Heart left ventricle (tissue), 16 donors: ENCODE data around the gene PRTG. TPM values are rescaled to one million over a fixed set of nuclear protein-coding genes. Genes with fewer than 3 reads are reported as not detected.
"Not testable (repeated sequence)": the region's sequence is repeated elsewhere in the genome, so short reads cannot be mapped to it uniquely, and the experiment has no call there.

Experiments
- ATAC-seq, 4 donors: fragments of 200-7000 bp; cut with Tn5 transposase; one replicate each; pipeline ENCODE4 v1.9.1; 2020 to 2022; ENCODE audit warnings: moderate library complexity in 4 of 4, mild to moderate bottlenecking in 3 of 4, moderate number of reproducible peaks in 1 of 4
- DNase-seq, 5 donors: peaks; one replicate each; pipeline ENCODE4 v3.0.0-alpha.2; 2020
- H3K27ac ChIP-seq, 12 donors: fragments of 200-600 bp; sonication (generic) in 4 of 12; one replicate each; pipeline versions ENCODE4 v1.5.0 to v1.8.0; 2016 to 2022; ENCODE audit warnings: mild to moderate bottlenecking in 2 of 12
- H3K27me3 ChIP-seq, 9 donors: fragments of 200-600 bp; sonication (generic) in 2 of 9; one replicate each; pipeline versions ENCODE4 v1.5.1 to v1.8.0; 2016 to 2022; ENCODE audit warnings: mild to moderate bottlenecking in 3 of 9
- H3K36me3 ChIP-seq, 9 donors: fragments of 200-600 bp; sonication (generic) in 2 of 9; one replicate each; pipeline versions ENCODE4 v1.5.0 to v1.8.0; 2018 to 2022; ENCODE audit warnings: mild to moderate bottlenecking in 2 of 9
- H3K4me1 ChIP-seq, 12 donors: fragments of 200-600 bp; sonication (generic) in 4 of 12; one replicate each; pipeline versions ENCODE4 v1.5.0 to v1.8.0; 2016 to 2022; ENCODE audit warnings: mild to moderate bottlenecking in 3 of 12
- H3K4me3 ChIP-seq, 12 donors: fragments of 200-600 bp; sonication (generic) in 4 of 12; one replicate each; pipeline versions ENCODE4 v1.5.0 to v1.8.0; 2017 to 2022; ENCODE audit warnings: mild to moderate bottlenecking in 9 of 12, moderate library complexity in 4 of 12
- H3K9me3 ChIP-seq, 12 donors: fragments of 200-600 bp; sonication (generic) in 4 of 12; one replicate each; pipeline versions ENCODE4 v1.5.0 to v1.8.0; 2016 to 2022; ENCODE audit warnings: mild to moderate bottlenecking in 1 of 12
- POLR2A ChIP-seq, 2 donors: fragments of 450-650 bp; IDR thresholded peaks; one replicate each; pipeline ENCODE4 v1.6.1; 2017; ENCODE audit warnings: antibody characterized with exemption in 2 of 2, mild to moderate bottlenecking in 2 of 2, moderate library complexity in 2 of 2
- WGBS, 4 donors: extraction: QIAGEN DNeasy Blood & Tissue Kit in 2 of 4; methylation state at CpG; one replicate each; pipeline versions ENCODE4 v1.1.5 to v1.1.7; 2013 to 2018; 5-methylcytosine and 5-hydroxymethylcytosine counted together
- intact Hi-C, 10 donors: fragments of 100-400 bp; cut with DNase I; formaldehyde crosslinking; loops; one replicate each; pipeline versions ENCODE4 v1.11.1 to v1.14.2; 2022
- polyA plus RNA-seq, 2 donors: library from polyadenylated mRNA; stranded (reverse); fragments of 200-250 nt; gene quantifications; one replicate each; pipeline ENCODE4 v1.2.3, GENCODE V29; 2013
- total RNA-seq, 9 donors: library from RNA; depleted of rRNA in 2 of 9; stranded (reverse); fragments of >200 nt in 2 of 9; fragmentation: NEBNext Ultra II Directional in 3 of 9; extraction: Animal tissue kit (Norgen Biotek cat#: 25700) in 3 of 9; gene quantifications; one replicate each; pipeline versions ENCODE4 v1.1.0 to v1.2.4, GENCODE V29; 2016 to 2023
- TF ChIP-seq, protein P1 (sequence below), 12 donors: fragments of 200-600 bp; sonication (generic) in 4 of 12; IDR thresholded peaks; one replicate each; pipeline versions ENCODE4 v1.5.0 to v1.8.0; 2018 to 2022; ENCODE audit warnings: antibody characterized with exemption in 12 of 12, mild to moderate bottlenecking in 5 of 12
- donor health status: ischemic (EF 13 %, LVEDD 7.1; RV severe dilation, severe dysfunction).
- donor health status: healthy with polysubstance abuse.
- donor health status: DM: no; HTN: yes; CAD: no.
- donor health status: DM: no; HTN: no; CAD: no.
- donor health status: ischemic (EF 25% LVEDD 6.9; RV normal size, moderate dysfunction).
- donor health status: ischemic (EF 25% LVEDD 5.7; RV mildly dilated, moderate dysfunction).
- donor health status: healthy.
- donor health status: DM: yes; HTN: yes; CAD: no.
- donor health status: ischemic (EF 35%, LVEDD 5.7; RV mildly dilated, moderate dysfunction).
- donor health status: nonischemic (EF 11% LVEDD 7.7; RV severe dilation, severe dysfunction).
- donor health status: DM: yes; HTN: yes; CAD: no.
- donor health status: PGD.
- donor health status: ischemic (EF 29% LVEDD 5.4; RV normal size, mild dysfunction).
- donor health status: nonischemic (EF 23%, LVEDD 6.1; RV moderate dilation, normal function).

Gene PRTG
- total and polyA plus RNA-seq, 11 donors = 0.19 to 2.1 (median 1.1) TPM

DNA sequence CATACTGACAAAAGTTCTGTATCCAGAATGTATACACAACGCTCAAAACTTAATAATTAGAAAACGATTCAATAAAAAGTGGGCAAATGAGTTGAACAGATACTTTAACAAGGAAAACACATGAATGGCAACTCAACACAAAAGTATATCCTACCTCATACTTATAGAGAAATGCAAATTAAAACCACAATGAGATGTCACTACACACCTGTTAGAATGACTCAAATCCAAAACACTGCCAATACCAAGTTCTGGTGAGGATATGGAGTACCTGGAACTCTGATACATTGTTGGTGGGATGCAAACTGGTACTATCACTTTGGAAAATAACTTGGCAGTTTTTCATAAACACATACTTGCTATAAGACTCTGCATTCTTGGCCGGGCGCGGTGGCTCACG lies 42.1 kb downstream of the PRTG start:
- H3K27ac ChIP-seq = no peak overlapping the region
- TF ChIP-seq, protein P1, sequence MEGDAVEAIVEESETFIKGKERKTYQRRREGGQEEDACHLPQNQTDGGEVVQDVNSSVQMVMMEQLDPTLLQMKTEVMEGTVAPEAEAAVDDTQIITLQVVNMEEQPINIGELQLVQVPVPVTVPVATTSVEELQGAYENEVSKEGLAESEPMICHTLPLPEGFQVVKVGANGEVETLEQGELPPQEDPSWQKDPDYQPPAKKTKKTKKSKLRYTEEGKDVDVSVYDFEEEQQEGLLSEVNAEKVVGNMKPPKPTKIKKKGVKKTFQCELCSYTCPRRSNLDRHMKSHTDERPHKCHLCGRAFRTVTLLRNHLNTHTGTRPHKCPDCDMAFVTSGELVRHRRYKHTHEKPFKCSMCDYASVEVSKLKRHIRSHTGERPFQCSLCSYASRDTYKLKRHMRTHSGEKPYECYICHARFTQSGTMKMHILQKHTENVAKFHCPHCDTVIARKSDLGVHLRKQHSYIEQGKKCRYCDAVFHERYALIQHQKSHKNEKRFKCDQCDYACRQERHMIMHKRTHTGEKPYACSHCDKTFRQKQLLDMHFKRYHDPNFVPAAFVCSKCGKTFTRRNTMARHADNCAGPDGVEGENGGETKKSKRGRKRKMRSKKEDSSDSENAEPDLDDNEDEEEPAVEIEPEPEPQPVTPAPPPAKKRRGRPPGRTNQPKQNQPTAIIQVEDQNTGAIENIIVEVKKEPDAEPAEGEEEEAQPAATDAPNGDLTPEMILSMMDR (IDR thresholded peaks at IDR 0.05) = no peak
- no peak for TF ChIP-seq POLR2A (IDR thresholded peaks at IDR 0.05)
- intact Hi-C loops = no loop called here
- ATAC-seq = no peak
- H3K4me1 ChIP-seq = no peaks in the 10 kb centered on the region
- no peak for DNase-seq
- 95 to 97% (median 96%) methylated on average over 6 of the region's 6 CpGs for WGBS, 4 donors
- no peaks in the 10 kb centered on the region for H3K27me3 ChIP-seq
- no peaks in the 10 kb centered on the region for H3K9me3 ChIP-seq
- H3K36me3 ChIP-seq = no peaks in the 10 kb centered on the region
- no peak overlapping the region for H3K4me3 ChIP-seq

DNA sequence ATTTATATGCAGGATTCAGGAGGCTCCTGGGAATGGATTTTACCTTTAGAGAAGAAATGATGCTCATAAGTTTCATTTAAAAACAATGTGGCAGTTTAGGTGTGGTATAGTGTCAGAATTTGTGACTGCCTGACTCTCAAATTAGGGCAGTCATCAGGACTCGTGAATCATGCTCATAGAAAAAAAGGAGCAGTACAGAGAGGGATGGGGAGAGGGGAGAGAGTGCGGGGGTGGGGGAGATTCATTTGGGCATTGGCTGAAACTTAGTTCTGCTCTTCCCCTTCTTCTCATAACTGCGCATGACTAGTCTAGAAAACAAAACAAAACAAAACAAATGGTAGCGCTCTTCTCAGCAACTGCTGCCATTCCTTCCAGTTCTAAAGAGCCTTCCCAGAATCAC lies 44.3 kb downstream of the PRTG start:
- H3K27ac ChIP-seq = no peak overlapping the region
- ATAC-seq = no peak
- no peak overlapping the region for H3K4me3 ChIP-seq
- no peaks in the 10 kb centered on the region for H3K36me3 ChIP-seq
- no peak for TF ChIP-seq POLR2A (IDR thresholded peaks at IDR 0.05)
- H3K4me1 ChIP-seq = no peaks in the 10 kb centered on the region
- no peaks in the 10 kb centered on the region for H3K9me3 ChIP-seq
- intact Hi-C loops = loop anchor here in 1 of 10 donors (10.0 kb wide), 1 partner anchor 56 kb away; no protein-coding TSS in a partner anchor
- DNase-seq = no peak
- H3K27me3 ChIP-seq = no peaks in the 10 kb centered on the region
- 82 to 95% (median 95%) methylated on average over 4 of the region's 4 CpGs for WGBS, 4 donors

DNA sequence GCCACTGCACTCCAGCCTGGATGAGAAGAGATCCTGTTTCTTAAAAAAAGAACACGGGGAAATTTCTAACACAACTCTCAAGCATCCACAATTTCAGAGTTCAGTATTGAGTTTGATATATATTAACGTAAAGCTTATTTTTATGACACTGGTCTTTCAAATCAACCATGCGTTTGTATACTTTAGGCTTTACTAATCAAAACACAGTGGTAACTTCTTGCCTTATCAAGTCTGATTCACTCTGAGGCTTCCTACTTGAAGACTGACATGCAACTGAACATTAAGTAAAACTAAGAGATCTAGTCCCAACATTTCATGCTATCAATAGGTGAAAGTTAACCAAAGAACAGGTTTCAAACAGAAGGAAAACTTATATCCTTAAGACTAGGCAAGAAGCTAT lies 46.7 kb downstream of the PRTG start:
- ATAC-seq = no peak
- intact Hi-C loops = loop anchor here in 1 of 10 donors (10.0 kb wide), 1 partner anchor 59 kb away; no protein-coding TSS in a partner anchor
- DNase-seq = no peak
- Histone ChIP-seq H3K27ac (no peak overlapping the region), H3K9me3 (no peaks in the 10 kb centered on the region), H3K4me1 (no peaks in the 10 kb centered on the region), H3K27me3 (no peaks in the 10 kb centered on the region), H3K4me3 (no peak overlapping the region), H3K36me3 (no peaks in the 10 kb centered on the region)
- WGBS, 4 donors = 87 to 92% (median 92%) methylated on average over 3 of the region's 3 CpGs
- TF ChIP-seq, protein P1 (IDR thresholded peaks at IDR 0.05) = no peak
- no peak for TF ChIP-seq POLR2A (IDR thresholded peaks at IDR 0.05)

DNA sequence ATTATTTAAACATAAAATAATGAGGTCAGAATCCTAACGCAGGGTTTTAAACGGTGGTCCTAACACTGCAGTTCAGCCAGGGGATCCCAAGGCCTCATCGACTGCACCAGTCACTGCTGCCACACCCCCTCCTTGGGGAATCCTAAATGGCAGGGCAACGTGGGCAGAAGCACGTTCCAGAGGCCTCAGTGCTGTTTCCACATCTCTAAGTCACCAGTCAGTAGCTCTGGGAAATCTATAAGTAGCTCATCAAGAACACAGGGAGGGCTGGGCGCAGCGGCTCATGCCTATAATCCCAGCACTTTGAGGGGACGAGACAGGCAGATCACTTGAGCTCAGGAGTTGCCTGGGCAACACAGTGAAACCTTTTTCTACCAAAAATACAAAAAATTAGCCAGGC lies 47.5 kb downstream of the PRTG start:
- ATAC-seq (no peak), DNase-seq (no peak)
- H3K27ac ChIP-seq = no peak overlapping the region
- TF ChIP-seq, protein P1 (IDR thresholded peaks at IDR 0.05) = no peak
- TF ChIP-seq POLR2A (IDR thresholded peaks at IDR 0.05) = no peak
- no peaks in the 10 kb centered on the region for H3K9me3 ChIP-seq
- H3K4me3 ChIP-seq = no peak overlapping the region
- intact Hi-C loops = loop anchor here in 1 of 10 donors (10.0 kb wide), 1 partner anchor 59 kb away; no protein-coding TSS in a partner anchor
- no peaks in the 10 kb centered on the region for H3K36me3 ChIP-seq
- no peaks in the 10 kb centered on the region for H3K4me1 ChIP-seq
- 53 to 64% (median 62%) methylated on average over 8 of the region's 8 CpGs for WGBS, 4 donors
- H3K27me3 ChIP-seq = no peaks in the 10 kb centered on the region

DNA sequence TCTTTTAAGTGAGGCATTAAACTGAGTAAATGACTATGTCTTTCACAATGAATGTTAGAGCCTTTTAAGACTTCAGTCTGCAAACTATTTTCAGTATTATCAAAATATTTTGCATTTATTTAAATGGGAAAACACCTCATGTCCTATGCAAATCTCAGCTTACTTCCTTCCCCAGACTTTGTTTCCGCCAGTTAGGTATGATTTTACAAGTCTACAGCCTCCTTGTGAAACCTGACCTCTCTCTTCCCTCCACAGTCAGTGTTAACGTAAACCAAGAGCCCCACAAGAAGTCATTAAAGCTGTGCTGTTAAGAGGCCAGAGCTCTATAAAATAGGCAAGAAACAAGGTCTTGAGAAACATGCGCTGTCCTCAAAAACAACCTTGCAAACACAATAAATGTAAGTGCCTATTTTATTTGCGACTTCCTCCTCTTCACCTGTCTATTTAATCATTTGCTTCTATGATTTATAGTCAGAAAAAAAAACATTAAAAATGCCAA lies 48.3 kb downstream of the PRTG start:
- Histone ChIP-seq H3K4me1 (no peaks in the 10 kb centered on the region), H3K27me3 (no peaks in the 10 kb centered on the region), H3K9me3 (no peaks in the 10 kb centered on the region), H3K36me3 (no peaks in the 10 kb centered on the region), H3K4me3 (no peak overlapping the region), H3K27ac (no peak overlapping the region)
- DNase-seq (no peak), ATAC-seq (no peak)
- WGBS, 4 donors = 79 to 87% (median 84%) methylated on average over 4 of the region's 4 CpGs
- intact Hi-C loops = loop anchor here in 1 of 10 donors (10.0 kb wide), 1 partner anchor 60 kb away; no protein-coding TSS in a partner anchor
- TF ChIP-seq POLR2A (IDR thresholded peaks at IDR 0.05) = no peak
- TF ChIP-seq, protein P1 (IDR thresholded peaks at IDR 0.05) = no peak

DNA sequence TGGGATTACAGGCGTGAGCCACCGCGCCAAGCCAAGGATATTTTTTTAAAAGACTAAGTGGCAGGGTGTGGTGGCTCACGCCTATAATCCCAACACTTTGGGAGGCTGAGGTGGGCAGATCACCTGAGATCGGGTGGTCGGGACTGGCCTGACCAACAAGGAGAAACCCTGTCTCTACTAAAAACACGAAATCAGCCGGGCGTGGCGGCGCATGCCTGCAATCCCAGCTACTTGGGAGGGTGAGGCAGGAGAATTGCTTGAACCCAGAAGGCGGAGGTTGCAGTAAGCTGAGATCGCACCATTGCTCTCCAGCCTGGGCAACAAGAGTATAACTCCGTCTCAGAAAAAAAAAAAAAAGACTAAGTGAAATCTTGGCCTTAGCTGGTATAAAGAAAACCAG lies 49.8 kb downstream of the PRTG start:
- not testable (repeated sequence) for ATAC-seq, H3K36me3 ChIP-seq, H3K9me3 ChIP-seq, H3K27ac ChIP-seq, H3K4me1 ChIP-seq, H3K4me3 ChIP-seq, DNase-seq, H3K27me3 ChIP-seq
- intact Hi-C loops = loop anchor here in 1 of 10 donors (10.0 kb wide), 1 partner anchor 62 kb away; no protein-coding TSS in a partner anchor
- WGBS, 4 donors = 92 to 97% (median 96%) methylated on average over 14 of the region's 14 CpGs
